Measurements from ENCODE around the gene DYRK1A. TPM values are rescaled to one million over a fixed set of nuclear protein-coding genes. Genes with fewer than 3 reads are reported as not detected.

The DYRK1A gene
- total and polyA plus RNA-seq, 10 of the 15 experiments (the other 5 are each of a cell fraction or from before 2014, with no cell fraction given): 2.4 to 68.6 (median 30.7) TPM

- ChIA-PET POLR2A (no interaction called here), CTCF (no interaction called here), RAD21 (ENCODE audit: unreplicated experiment) (no interaction called here), SMC1A (ENCODE audit: uncharacterized antibody, unreplicated experiment) (no interaction called here)
- H3K9ac ChIP-seq (ENCODE audit: control insufficient read depth, insufficient read depth, low read length): no peak overlapping the region
- TF ChIP-seq YY1 (IDR thresholded peaks at IDR 0.05; ENCODE audit: low read depth, low read length) (no peak), SP1 (IDR thresholded peaks at IDR 0.05; ENCODE audit: low read depth, low read length) (no peak), TCF3 (IDR thresholded peaks at IDR 0.05; ENCODE audit: borderline replicate concordance, insufficient read depth, low read depth, low read length) (no peak), CBX5 (IDR thresholded peaks at IDR 0.05; ENCODE audit: low read depth) (no peak), EZH2 (IDR thresholded peaks at IDR 0.05; ENCODE audit: borderline replicate concordance, control insufficient read depth, low read depth, low read length) (no peak), POU2F2 (IDR thresholded peaks at IDR 0.05; ENCODE audit: borderline replicate concordance, low read depth, low read length) (no peak), E2F4 (IDR thresholded peaks at IDR 0.05; ENCODE audit: low read depth, low read length) (no peak), CEBPZ (IDR thresholded peaks at IDR 0.05; ENCODE audit: low read depth, low read length) (no peak), YBX1 (IDR thresholded peaks at IDR 0.05) (no peak), JUND (IDR thresholded peaks at IDR 0.05; ENCODE audit: low read depth, low read length) (no peak)
- TF ChIP-seq, protein P1, sequence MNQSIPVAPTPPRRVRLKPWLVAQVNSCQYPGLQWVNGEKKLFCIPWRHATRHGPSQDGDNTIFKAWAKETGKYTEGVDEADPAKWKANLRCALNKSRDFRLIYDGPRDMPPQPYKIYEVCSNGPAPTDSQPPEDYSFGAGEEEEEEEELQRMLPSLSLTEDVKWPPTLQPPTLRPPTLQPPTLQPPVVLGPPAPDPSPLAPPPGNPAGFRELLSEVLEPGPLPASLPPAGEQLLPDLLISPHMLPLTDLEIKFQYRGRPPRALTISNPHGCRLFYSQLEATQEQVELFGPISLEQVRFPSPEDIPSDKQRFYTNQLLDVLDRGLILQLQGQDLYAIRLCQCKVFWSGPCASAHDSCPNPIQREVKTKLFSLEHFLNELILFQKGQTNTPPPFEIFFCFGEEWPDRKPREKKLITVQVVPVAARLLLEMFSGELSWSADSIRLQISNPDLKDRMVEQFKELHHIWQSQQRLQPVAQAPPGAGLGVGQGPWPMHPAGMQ (IDR thresholded peaks at IDR 0.05; ENCODE audit: borderline replicate concordance): no peak
- no peak overlapping the region for H3K27ac ChIP-seq (ENCODE audit: control insufficient read depth, insufficient read depth)
- no peaks in the 10 kb centered on the region for H4K20me1 ChIP-seq (ENCODE audit: control insufficient read depth, insufficient read depth)
- no peak for DNase-seq (ENCODE audit: low read depth, low spot score)
- 48% methylated on average over 10 of the region's 10 CpGs for WGBS (ENCODE audit: insufficient coverage, insufficient replicate concordance, low lambda C conversion rate, missing lambda C conversion rate)
- H3K9me3 ChIP-seq (replicated peaks; ENCODE audit: control insufficient read depth, insufficient read depth, low read length): no peaks in the 10 kb centered on the region
- intact Hi-C loops (cut with micrococcal nuclease; ENCODE audit: unreplicated experiment): no loop called here
- H3K36me3 ChIP-seq (ENCODE audit: control insufficient read depth in 2 of 2, insufficient read depth in 2 of 2, low read length in 1 of 2): peaks cover 26 to 60% of the 10 kb centered on the region in 2 experiments
- peaks cover 8% of the 10 kb centered on the region for H3K4me1 ChIP-seq (ENCODE audit: control insufficient read depth, insufficient read depth, low read length)
- in situ Hi-C loops (cut with MboI): no loop called here
- H3K4me2 ChIP-seq (ENCODE audit: control insufficient read depth, insufficient read depth): no peak overlapping the region
- no peaks in the 10 kb centered on the region for H3K27me3 ChIP-seq (replicated peaks in 1 of 2; ENCODE audit: control insufficient read depth in 2 of 2, insufficient read depth in 2 of 2, low read length in 1 of 2)
- no peak for ATAC-seq
- no TSS peak for BruUV-seq (replicated peaks)
- H3K79me2 ChIP-seq (ENCODE audit: control insufficient read depth, insufficient read depth, low read length): no peaks in the 10 kb centered on the region
- no peak for FAIRE-seq
- H2AFZ ChIP-seq (ENCODE audit: control insufficient read depth, low read depth, low read length): no peak overlapping the region
- no peak overlapping the region for H3K4me3 ChIP-seq
Observed at GRCh38 chr21:37508341-37508740, 141.8 kb downstream of the DYRK1A start.

Measured in GM12878 (cell line).